GM23338 (cell line): ENCODE data around the gene TUBB3. TPM values are rescaled to one million over a fixed set of nuclear protein-coding genes. Genes with fewer than 3 reads are reported as not detected.

Experiments used
- ATAC-seq: fragments of 200-7000 bp; cut with Tn5 transposase; 3 replicates; pipeline ENCODE4 v1.9.1; 2020
- DNase-seq: peaks from one replicate; pipeline ENCODE4 v3.0.0-alpha.2; 2015; ENCODE audit warnings: low spot score
- H2AFZ ChIP-seq: fragments of 200-600 bp; sonication (generic); 2 replicates; pipeline ENCODE4 v1.8.0; 2016; ENCODE audit warnings: antibody characterized with exemption, mild to moderate bottlenecking, moderate library complexity
- H3F3A ChIP-seq: fragments of 200-600 bp; sonication (generic); replicated peaks from 2 replicates; pipeline ENCODE4 v1.8.0; 2017; ENCODE audit warnings: antibody characterized with exemption, mixed run types, low read depth
- H3K27ac ChIP-seq: fragments of 200-600 bp; sonication (generic); 2 replicates; pipeline ENCODE4 v1.6.1; 2016; ENCODE audit warnings: low read depth
- H3K27me3 ChIP-seq: fragments of 200-600 bp; sonication (generic); 2 replicates; pipeline ENCODE4 v1.8.0; 2016; ENCODE audit warnings: mild to moderate bottlenecking, mixed run types, moderate library complexity; ENCODE audit not compliant: insufficient read depth
- H3K36me3 ChIP-seq: fragments of 200-600 bp; sonication (generic); 2 replicates; pipeline ENCODE4 v1.8.0; 2016; ENCODE audit warnings: mild to moderate bottlenecking; ENCODE audit not compliant: insufficient read depth
- H3K4me1 ChIP-seq: fragments of 200-600 bp; sonication (generic); 2 replicates; pipeline ENCODE4 v1.8.0; 2016; ENCODE audit warnings: mild to moderate bottlenecking, moderate library complexity; ENCODE audit not compliant: insufficient read depth
- H3K4me2 ChIP-seq: fragments of 200-600 bp; sonication (generic); 2 replicates; pipeline ENCODE4 v1.7.1; 2017; ENCODE audit warnings: mixed run types
- H3K4me3 ChIP-seq: fragments of 200-600 bp; sonication (generic); 2 replicates; pipeline ENCODE4 v1.6.1; 2016; ENCODE audit warnings: mixed run types
- H3K79me2 ChIP-seq: fragments of 200-600 bp; sonication (generic); replicated peaks from 2 replicates; pipeline ENCODE4 v1.8.0; 2017; ENCODE audit warnings: mild to moderate bottlenecking; ENCODE audit not compliant: insufficient read depth
- H3K9me2 ChIP-seq: fragments of 200-600 bp; sonication (generic); 2 replicates; pipeline ENCODE4 v1.8.0; 2017; ENCODE audit not compliant: insufficient read depth
- H4K20me1 ChIP-seq: fragments of 200-600 bp; sonication (generic); replicated peaks from 2 replicates; pipeline ENCODE4 v1.8.0; 2017; ENCODE audit warnings: mild to moderate bottlenecking; ENCODE audit not compliant: insufficient read depth
- H3K27ac Mint-ChIP-seq: 2 replicates; pipeline ENCODE4 v1.8.0; 2020; ENCODE audit warnings: inconsistent platforms, mild to moderate bottlenecking, moderate library complexity, mixed read lengths
- H3K27me3 Mint-ChIP-seq: 3 replicates; pipeline ENCODE4 v1.8.0; 2022; ENCODE audit warnings: low read depth, mild to moderate bottlenecking, moderate library complexity, mixed read lengths, inconsistent platforms; ENCODE audit not compliant: insufficient read depth, poor library complexity
- H3K36me3 Mint-ChIP-seq: 3 replicates; pipeline ENCODE4 v1.8.0; 2021; ENCODE audit warnings: low read depth, mild to moderate bottlenecking, inconsistent platforms, moderate library complexity, mixed read lengths
- H3K4me1 Mint-ChIP-seq: 3 replicates; pipeline ENCODE4 v1.8.0; 2020; ENCODE audit warnings: mild to moderate bottlenecking, inconsistent platforms, mixed read lengths
- H3K4me3 Mint-ChIP-seq: 3 replicates; pipeline ENCODE4 v1.8.0; 2021; ENCODE audit warnings: moderate library complexity, mild to moderate bottlenecking, inconsistent platforms, mixed read lengths
- H3K9me3 Mint-ChIP-seq: 3 replicates; pipeline ENCODE4 v1.8.0; 2020; ENCODE audit warnings: moderate library complexity, mild to moderate bottlenecking, inconsistent platforms, mixed read lengths
- CREB1 ChIP-seq: fragments of 250-450 bp; sonication (Bioruptor Pico); IDR thresholded peaks from 2 replicates; pipeline ENCODE4 v1.5.0; 2020; ENCODE audit warnings: low read depth, mild to moderate bottlenecking, moderate library complexity
- CTCF ChIP-seq, 2 experiments: fragments of 200-600 bp in 1 of 2; sonication (generic) in 1 of 2; conservative IDR thresholded peaks; 2 replicates each; pipeline versions ENCODE4 v1.5.1 to v1.6.1; 2016 to 2017; ENCODE audit warnings: antibody characterized with exemption in 2 of 2, low read depth in 2 of 2, mild to moderate bottlenecking in 2 of 2, moderate library complexity in 1 of 2
- ETS1 ChIP-seq: IDR thresholded peaks from 2 replicates; pipeline ENCODE4 v1.6.1; 2016; ENCODE audit warnings: antibody characterized with exemption
- EZH2 ChIP-seq: fragments of 200-600 bp; sonication (generic); IDR thresholded peaks from one replicate; pipeline ENCODE4 v1.8.0; 2017; ENCODE audit warnings: antibody characterized with exemption, mild to moderate bottlenecking, low read depth; ENCODE audit not compliant: unreplicated experiment
- EZH2phosphoT487 ChIP-seq: fragments of 200-600 bp; sonication (generic); IDR thresholded peaks from one replicate; pipeline ENCODE4 v1.8.1; 2018; ENCODE audit warnings: antibody characterized with exemption; ENCODE audit not compliant: unreplicated experiment
- NANOG ChIP-seq: IDR thresholded peaks from 2 replicates; pipeline ENCODE4 v1.6.1; 2016; ENCODE audit warnings: antibody characterized with exemption, borderline replicate concordance
- POLR2AphosphoS5 ChIP-seq: IDR thresholded peaks from 2 replicates; pipeline ENCODE4 v1.6.1; 2016; ENCODE audit warnings: antibody characterized with exemption, low read depth
- REST ChIP-seq: IDR thresholded peaks from one replicate; pipeline ENCODE4 v1.6.1; 2018; ENCODE audit warnings: antibody characterized with exemption; ENCODE audit not compliant: unreplicated experiment
- STAT1 ChIP-seq: IDR thresholded peaks from one replicate; pipeline ENCODE4 v1.6.1; 2016; ENCODE audit warnings: antibody characterized with exemption; ENCODE audit not compliant: unreplicated experiment
- ZNF114 ChIP-seq: fragments of 250-450 bp; sonication (Bioruptor Pico); IDR thresholded peaks from 2 replicates; pipeline ENCODE4 v1.5.0; 2020; ENCODE audit warnings: mild to moderate bottlenecking, moderate library complexity
- polyA plus RNA-seq: library from polyadenylated mRNA; unstranded; fragments of >200 nt; fragmentation: Nextera tagmentation; extraction: Ambion mirVana; gene quantifications from 2 replicates; pipeline ENCODE4 v1.2.1, GENCODE V29; 2016
- total RNA-seq: library from RNA; depleted of rRNA; stranded (reverse); fragments of >200 nt; shearing (Covaris generic); gene quantifications from 2 replicates; pipeline ENCODE4 v1.2.3, GENCODE V29; 2014
- TF ChIP-seq, protein P1 (sequence below): fragments of 250-450 bp; sonication (Bioruptor Pico); IDR thresholded peaks from 2 replicates; pipeline ENCODE4 v1.5.0; 2020; ENCODE audit warnings: mild to moderate bottlenecking, moderate library complexity

Gene TUBB3
- total and polyA plus RNA-seq, 2 experiments from 2014 or later: 149 to 443 TPM

DNA sequence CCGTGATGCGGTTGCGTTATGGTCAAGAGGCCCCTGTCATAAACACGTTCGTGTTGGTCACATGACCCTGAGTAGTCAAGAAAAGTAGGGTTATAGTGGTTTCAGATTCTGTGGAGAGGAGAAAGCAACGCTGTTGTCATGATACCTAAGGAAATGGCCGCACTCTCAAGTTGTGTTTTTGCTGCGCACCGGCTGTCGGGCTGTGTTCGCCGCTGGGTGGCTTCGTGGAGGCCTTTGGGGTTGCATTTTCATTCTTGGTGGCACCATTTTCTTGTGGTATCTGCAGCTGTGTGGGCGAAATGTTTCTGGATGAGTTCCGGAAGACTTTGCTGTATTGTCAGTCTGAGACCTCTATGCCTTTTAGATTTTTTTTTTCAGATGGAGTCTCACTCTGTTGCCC is 60.4 kb downstream of the TUBB3 start:
- Histone ChIP-seq H3K36me3 (peaks cover 16% of the 10 kb centered on the region), H3K27ac (no peak overlapping the region), H2AFZ (no peak overlapping the region), H3K79me2 (no peaks in the 10 kb centered on the region), H4K20me1 (0 out of 2 replicates have a peak, but pooled peaks cover 7% of the 10 kb centered on the region), H3K27me3 (no peaks in the 10 kb centered on the region), H3K4me2 (no peak overlapping the region), H3K4me1 (no peaks in the 10 kb centered on the region), H3K4me3 (no peak overlapping the region), H3K9me2 (no peaks in the 10 kb centered on the region), H3F3A (no peaks in the 10 kb centered on the region)
- no peak overlapping the region for H3K4me3 Mint-ChIP-seq
- ATAC-seq (no peak), DNase-seq (no peak)
- H3K27me3 Mint-ChIP-seq: peaks cover 3% of the 10 kb centered on the region
- no peaks in the 10 kb centered on the region for H3K4me1 Mint-ChIP-seq
- no peak overlapping the region for H3K27ac Mint-ChIP-seq
- no peak for TF ChIP-seq NANOG
- no peak for TF ChIP-seq EZH2
- no peak for TF ChIP-seq STAT1
- TF ChIP-seq CTCF (conservative IDR thresholded peaks at IDR 0.05; ENCODE audit: low read depth in 2 of 2): no peak
- no peak for TF ChIP-seq POLR2AphosphoS5
- TF ChIP-seq REST: no peak
- TF ChIP-seq ZNF114 (CRISPR knock-in tag): no peak
- H3K9me3 Mint-ChIP-seq: no peaks in the 10 kb centered on the region
- peaks cover 73% of the 10 kb centered on the region for H3K36me3 Mint-ChIP-seq

GRCh38 chr16:89984216-89984615 is 61.1 kb downstream of the TUBB3 start:
- H3K36me3 Mint-ChIP-seq: peaks cover 72% of the 10 kb centered on the region
- no peaks in the 10 kb centered on the region for H3K4me1 Mint-ChIP-seq
- Histone ChIP-seq H3K9me2 (no peaks in the 10 kb centered on the region), H3K4me1 (no peaks in the 10 kb centered on the region), H3F3A (no peaks in the 10 kb centered on the region), H3K79me2 (no peaks in the 10 kb centered on the region), H3K27ac (no peak overlapping the region), H3K36me3 (peaks cover 18% of the 10 kb centered on the region), H2AFZ (no peak overlapping the region), H3K4me3 (no peak overlapping the region), H4K20me1 (0 out of 2 replicates have a peak, but pooled peaks cover 7% of the 10 kb centered on the region), H3K27me3 (no peaks in the 10 kb centered on the region), H3K4me2 (no peak overlapping the region)
- no peak overlapping the region for H3K27ac Mint-ChIP-seq
- ATAC-seq (no peak), DNase-seq (no peak)
- H3K9me3 Mint-ChIP-seq: no peaks in the 10 kb centered on the region
- H3K4me3 Mint-ChIP-seq: no peak overlapping the region
- H3K27me3 Mint-ChIP-seq: peaks cover 3% of the 10 kb centered on the region
- TF ChIP-seq, protein P1, sequence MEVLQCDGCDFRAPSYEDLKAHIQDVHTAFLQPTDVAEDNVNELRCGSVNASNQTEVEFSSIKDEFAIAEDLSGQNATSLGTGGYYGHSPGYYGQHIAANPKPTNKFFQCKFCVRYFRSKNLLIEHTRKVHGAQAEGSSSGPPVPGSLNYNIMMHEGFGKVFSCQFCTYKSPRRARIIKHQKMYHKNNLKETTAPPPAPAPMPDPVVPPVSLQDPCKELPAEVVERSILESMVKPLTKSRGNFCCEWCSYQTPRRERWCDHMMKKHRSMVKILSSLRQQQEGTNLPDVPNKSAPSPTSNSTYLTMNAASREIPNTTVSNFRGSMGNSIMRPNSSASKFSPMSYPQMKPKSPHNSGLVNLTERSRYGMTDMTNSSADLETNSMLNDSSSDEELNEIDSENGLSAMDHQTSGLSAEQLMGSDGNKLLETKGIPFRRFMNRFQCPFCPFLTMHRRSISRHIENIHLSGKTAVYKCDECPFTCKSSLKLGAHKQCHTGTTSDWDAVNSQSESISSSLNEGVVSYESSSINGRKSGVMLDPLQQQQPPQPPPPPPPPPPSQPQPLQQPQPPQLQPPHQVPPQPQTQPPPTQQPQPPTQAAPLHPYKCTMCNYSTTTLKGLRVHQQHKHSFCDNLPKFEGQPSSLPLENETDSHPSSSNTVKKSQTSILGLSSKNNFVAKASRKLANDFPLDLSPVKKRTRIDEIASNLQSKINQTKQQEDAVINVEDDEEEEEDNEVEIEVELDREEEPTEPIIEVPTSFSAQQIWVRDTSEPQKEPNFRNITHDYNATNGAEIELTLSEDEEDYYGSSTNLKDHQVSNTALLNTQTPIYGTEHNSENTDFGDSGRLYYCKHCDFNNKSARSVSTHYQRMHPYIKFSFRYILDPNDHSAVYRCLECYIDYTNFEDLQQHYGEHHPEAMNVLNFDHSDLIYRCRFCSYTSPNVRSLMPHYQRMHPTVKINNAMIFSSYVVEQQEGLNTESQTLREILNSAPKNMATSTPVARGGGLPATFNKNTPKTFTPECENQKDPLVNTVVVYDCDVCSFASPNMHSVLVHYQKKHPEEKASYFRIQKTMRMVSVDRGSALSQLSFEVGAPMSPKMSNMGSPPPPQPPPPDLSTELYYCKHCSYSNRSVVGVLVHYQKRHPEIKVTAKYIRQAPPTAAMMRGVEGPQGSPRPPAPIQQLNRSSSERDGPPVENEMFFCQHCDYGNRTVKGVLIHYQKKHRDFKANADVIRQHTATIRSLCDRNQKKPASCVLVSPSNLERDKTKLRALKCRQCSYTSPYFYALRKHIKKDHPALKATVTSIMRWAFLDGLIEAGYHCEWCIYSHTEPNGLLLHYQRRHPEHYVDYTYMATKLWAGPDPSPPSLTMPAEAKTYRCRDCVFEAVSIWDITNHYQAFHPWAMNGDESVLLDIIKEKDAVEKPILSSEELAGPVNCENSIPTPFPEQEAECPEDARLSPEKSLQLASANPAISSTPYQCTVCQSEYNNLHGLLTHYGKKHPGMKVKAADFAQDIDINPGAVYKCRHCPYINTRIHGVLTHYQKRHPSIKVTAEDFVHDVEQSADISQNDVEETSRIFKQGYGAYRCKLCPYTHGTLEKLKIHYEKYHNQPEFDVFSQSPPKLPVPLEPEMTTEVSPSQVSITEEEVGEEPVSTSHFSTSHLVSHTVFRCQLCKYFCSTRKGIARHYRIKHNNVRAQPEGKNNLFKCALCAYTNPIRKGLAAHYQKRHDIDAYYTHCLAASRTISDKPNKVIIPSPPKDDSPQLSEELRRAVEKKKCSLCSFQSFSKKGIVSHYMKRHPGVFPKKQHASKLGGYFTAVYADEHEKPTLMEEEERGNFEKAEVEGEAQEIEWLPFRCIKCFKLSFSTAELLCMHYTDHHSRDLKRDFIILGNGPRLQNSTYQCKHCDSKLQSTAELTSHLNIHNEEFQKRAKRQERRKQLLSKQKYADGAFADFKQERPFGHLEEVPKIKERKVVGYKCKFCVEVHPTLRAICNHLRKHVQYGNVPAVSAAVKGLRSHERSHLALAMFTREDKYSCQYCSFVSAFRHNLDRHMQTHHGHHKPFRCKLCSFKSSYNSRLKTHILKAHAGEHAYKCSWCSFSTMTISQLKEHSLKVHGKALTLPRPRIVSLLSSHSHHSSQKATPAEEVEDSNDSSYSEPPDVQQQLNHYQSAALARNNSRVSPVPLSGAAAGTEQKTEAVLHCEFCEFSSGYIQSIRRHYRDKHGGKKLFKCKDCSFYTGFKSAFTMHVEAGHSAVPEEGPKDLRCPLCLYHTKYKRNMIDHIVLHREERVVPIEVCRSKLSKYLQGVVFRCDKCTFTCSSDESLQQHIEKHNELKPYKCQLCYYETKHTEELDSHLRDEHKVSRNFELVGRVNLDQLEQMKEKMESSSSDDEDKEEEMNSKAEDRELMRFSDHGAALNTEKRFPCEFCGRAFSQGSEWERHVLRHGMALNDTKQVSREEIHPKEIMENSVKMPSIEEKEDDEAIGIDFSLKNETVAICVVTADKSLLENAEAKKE (CRISPR knock-in tag): no peak
- TF ChIP-seq EZH2phosphoT487: no peak
- TF ChIP-seq CREB1 (CRISPR knock-in tag): no peak
- no peak for TF ChIP-seq ETS1
